HepG2 (cell line): ENCODE results near the gene POU6F2. TPM values are rescaled to one million over a fixed set of nuclear protein-coding genes. Genes with fewer than 3 reads are reported as not detected.

Source experiments
- ATAC-seq: fragments of 200-7000 bp; cut with Tn5 transposase; 3 replicates; pipeline ENCODE4 v1.9.1; 2020; ENCODE audit warnings: mild to moderate bottlenecking, moderate library complexity
- BruUV-seq: library from RNA; stranded (reverse); fragments of 400-500 nt; replicated peaks from 2 replicates; lab custom pipeline; 2021; lab: Mats Ljungman, UMichigan
- CTCF ChIA-PET: fragments of 300-600 bp; formaldehyde crosslinking; extraction: SDS; loops from one replicate; lab custom pipeline; 2021; ENCODE audit warnings: low total read pairs, inconsistent platforms, low intra/inter-chr PET ratio; lab: Yijun Ruan, JAX
- POLR2A ChIA-PET: fragments of 350-600 bp; sonication (Branson Sonifier 250); formaldehyde crosslinking; loops from one replicate; lab custom pipeline; 2020; ENCODE audit warnings: antibody characterized with exemption, inconsistent platforms; lab: Yijun Ruan, JAX
- DNase-seq: peaks from one replicate; pipeline ENCODE4 v3.0.0-alpha.2; 2015; ENCODE audit warnings: low spot score
- FAIRE-seq: peaks from 3 replicates; lab custom pipeline; 2011; peaks lifted over from hg19 to GRCh38; lab: Jason Lieb, UNC
- H2AFZ ChIP-seq: one replicate; pipeline ENCODE4 v1.6.1; 2011; ENCODE audit warnings: low read length, inconsistent platforms
- H3K27ac ChIP-seq: fragments of 300-600 bp; 3 replicates; pipeline ENCODE4 v1.8.0; 2011; ENCODE audit warnings: mixed run types, mild to moderate bottlenecking, mixed read lengths, low read length, inconsistent platforms; ENCODE audit not compliant: insufficient read depth; ENCODE audit errors: extremely low read length
- H3K27me3 ChIP-seq, 2 experiments: fragments of 200-600 bp in 1 of 2; 2 replicates in 1 of 2; 3 replicates in 1 of 2; pipeline versions ENCODE4 v1.6.0 to v1.8.0; 2011; ENCODE audit warnings: low read length in 2 of 2, mild to moderate bottlenecking in 2 of 2, moderate library complexity in 2 of 2, inconsistent platforms in 1 of 2; ENCODE audit not compliant: insufficient read depth in 2 of 2, control insufficient read depth in 1 of 2
- H3K36me3 ChIP-seq, 2 experiments: fragments of 200-600 bp in 1 of 2; replicated peaks in 1 of 2; 2 replicates in 1 of 2; 3 replicates in 1 of 2; pipeline versions ENCODE4 v1.5.1 to v1.8.0; 2011; ENCODE audit warnings: low read length in 2 of 2, inconsistent platforms in 1 of 2; ENCODE audit not compliant: insufficient read depth in 2 of 2, control insufficient read depth in 1 of 2
- H3K4me1 ChIP-seq: 2 replicates; pipeline ENCODE4 v1.5.1; 2012; ENCODE audit warnings: low read length, inconsistent platforms; ENCODE audit not compliant: insufficient read depth
- H3K4me2 ChIP-seq: 2 replicates; pipeline ENCODE4 v1.6.0; 2011; ENCODE audit warnings: low read depth, low read length, inconsistent platforms
- H3K4me3 ChIP-seq, 3 experiments: fragments of 200-600 bp in 1 of 3; sonication (generic), shearing (Covaris generic) in 1 of 3; replicated peaks in 1 of 3; 2 replicates each; pipeline ENCODE4 v1.5.1; 2011 to 2016; ENCODE audit warnings: low read length in 3 of 3, inconsistent platforms in 2 of 3, low read depth in 2 of 3, mild to moderate bottlenecking in 2 of 3, control low read depth in 1 of 3, mixed read lengths in 1 of 3; ENCODE audit not compliant: insufficient read depth in 1 of 3
- H3K79me2 ChIP-seq: one replicate; pipeline ENCODE4 v1.6.1; 2011; ENCODE audit warnings: low read length, inconsistent platforms; ENCODE audit not compliant: insufficient read depth
- H3K9ac ChIP-seq: 2 replicates; pipeline ENCODE4 v1.6.0; 2011; ENCODE audit warnings: mild to moderate bottlenecking, low read depth, low read length, inconsistent platforms; ENCODE audit not compliant: insufficient read depth
- H3K9me3 ChIP-seq: 2 replicates; pipeline ENCODE4 v1.5.1; 2012; ENCODE audit warnings: mild to moderate bottlenecking, low read length
- H4K20me1 ChIP-seq: 2 replicates; pipeline ENCODE4 v1.6.0; 2011; ENCODE audit warnings: inconsistent platforms, mild to moderate bottlenecking, low read length, moderate library complexity; ENCODE audit not compliant: insufficient read depth
- CBX2 ChIP-seq, 2 experiments: fragments of 200-600 bp in 1 of 2; sonication (generic); formaldehyde crosslinking in 1 of 2; IDR thresholded peaks; 2 replicates each; pipeline versions ENCODE4 v1.7.0 to v1.8.1; 2018 to 2022; ENCODE audit warnings: low read depth in 2 of 2, low read length in 1 of 2, mild to moderate bottlenecking in 1 of 2, missing genetic modification reagents in 1 of 2
- ELF1 ChIP-seq: sonication (generic); formaldehyde crosslinking; IDR thresholded peaks from 2 replicates; pipeline ENCODE4 v1.4.0; 2020; ENCODE audit warnings: missing genetic modification reagents
- GABPA ChIP-seq, 2 experiments: IDR thresholded peaks; 2 replicates each; pipeline ENCODE4 v1.6.1; 2011 to 2016; ENCODE audit warnings: low read depth in 2 of 2, low read length in 1 of 2, missing biosample characterization in 1 of 2, missing genetic modification characterization in 1 of 2
- GABPB1 ChIP-seq: IDR thresholded peaks from 2 replicates; pipeline ENCODE4 v1.6.1; 2016; ENCODE audit warnings: mild to moderate bottlenecking, missing genetic modification reagents, moderate library complexity, missing compliant biosample characterization
- MAX ChIP-seq: IDR thresholded peaks from 2 replicates; pipeline ENCODE4 v1.6.1; 2012; ENCODE audit warnings: inconsistent platforms
- UBTF ChIP-seq: sonication (generic); formaldehyde crosslinking; IDR thresholded peaks from 2 replicates; pipeline ENCODE4 v1.4.0; 2020; ENCODE audit warnings: mild to moderate bottlenecking, missing genetic modification reagents
- ZNF143 ChIP-seq: sonication (generic); formaldehyde crosslinking; IDR thresholded peaks from 2 replicates; pipeline ENCODE4 v1.4.0; 2020; ENCODE audit warnings: missing genetic modification reagents
- ZNF430 ChIP-seq: sonication (generic); formaldehyde crosslinking; IDR thresholded peaks from 2 replicates; pipeline ENCODE4 v1.9.0; 2021; ENCODE audit warnings: mild to moderate bottlenecking, missing genetic modification reagents
- ZNF687 ChIP-seq: sonication (generic); formaldehyde crosslinking; IDR thresholded peaks from 2 replicates; pipeline ENCODE4 v1.5.1; 2020; ENCODE audit warnings: mild to moderate bottlenecking, missing genetic modification reagents, moderate library complexity
- WGBS: methylation state at CpG from one replicate; pipeline ENCODE4 v1.1.6; 2017; ENCODE audit warnings: low lambda C conversion rate; 5-methylcytosine and 5-hydroxymethylcytosine counted together
- in situ Hi-C: cut with HindIII; loops from 2 replicates; pipeline ENCODE4 v1.10.0; 2017; ENCODE audit warnings: low pct_unique_long_range_greater_than_20kb; ENCODE audit not compliant: extremely low pct_ligation_motif_present
- intact Hi-C: fragments of 100-400 bp; cut with micrococcal nuclease; formaldehyde crosslinking; loops from one replicate; pipeline ENCODE4 v1.10.0; 2022; ENCODE audit not compliant: unreplicated experiment
- polyA plus RNA-seq, 8 experiments: library from polyadenylated mRNA; depleted of rRNA in 3 of 8; stranded (reverse) in 7 of 8; unstranded in 1 of 8; fragments of >200 nt; fragmentation: Illumina TruSeq in 4 of 8; extraction: Trizol in 4 of 8; gene quantifications; 2 replicates each; pipeline versions ENCODE4 v1.2.1 to v1.2.3, GENCODE V29; 2011 to 2016; ENCODE audit warnings: low read depth in 4 of 8, missing spikeins in 1 of 8, mixed read lengths in 1 of 8; ENCODE audit not compliant: insufficient read depth in 1 of 8
- total RNA-seq, 5 experiments: library from RNA; depleted of rRNA; stranded (reverse); fragments of >200 nt; fragmentation: Illumina TruSeq; extraction: Trizol; gene quantifications; 2 replicates each; pipeline ENCODE4 v1.2.3, GENCODE V29; 2016; ENCODE audit warnings: low read depth in 1 of 5

The POU6F2 gene
- total and polyA plus RNA-seq, 2 of the 13 experiments (the other 11 are each of a cell fraction or from before 2014, with no cell fraction given) = not detected

GRCh38 chr7:39458061-39458745 lies 480.5 kb downstream of the POU6F2 start:
- POLR2A ChIA-PET = no interaction called here
- peaks cover 10% of the 10 kb centered on the region for H3K4me1 ChIP-seq
- FAIRE-seq (no peak), ATAC-seq (peak; percentile 51)
- H3K9ac ChIP-seq = no peak overlapping the region
- intact Hi-C loops = no loop called here
- H3K4me2 ChIP-seq = peak overlapping the region; percentile 86
- H3K27me3 ChIP-seq = peaks cover 0 to 26% of the 10 kb centered on the region in 2 experiments; a peak in 2 of 5 replicates
- no peaks in the 10 kb centered on the region for H3K36me3 ChIP-seq
- peak overlapping the region; percentile 97 for H2AFZ ChIP-seq
- in situ Hi-C loops = no loop called here
- TF ChIP-seq UBTF (CRISPR knock-in tag) (no peak), ZNF430 (CRISPR knock-in tag) (peak; percentile 43; the same call in 1 of the 2 replicates), GABPB1 (CRISPR knock-in tag) (peak; percentile 83), ELF1 (CRISPR knock-in tag) (peak; percentile 69), MAX (peak; percentile 16; the same call in 1 of the 2 replicates), CBX2 (IDR thresholded peaks at IDR 0.05; ENCODE audit: low read depth, low read length) (no peak), CBX2 (CRISPR knock-in tag; IDR thresholded peaks at IDR 0.05; ENCODE audit: low read depth) (no peak), ZNF143 (CRISPR knock-in tag) (peak; percentile 85), GABPA (IDR thresholded peaks at IDR 0.05; ENCODE audit: low read depth, low read length) (0 out of 2 replicates have a peak, but pooled peaks have one; percentile 15), GABPA (CRISPR knock-in tag; IDR thresholded peaks at IDR 0.05; ENCODE audit: low read depth) (peak; percentile 72), ZNF687 (CRISPR knock-in tag) (peak; percentile 31; the same call in 1 of the 2 replicates)
- TF ChIP-seq, all 625 proteins: peak for 7
- Histone ChIP-seq H3K4me3 (peak overlapping the region; percentile 29 to 60 (median 41)), H3K9me3 (no peaks in the 10 kb centered on the region), H4K20me1 (no peaks in the 10 kb centered on the region), H3K27ac (no peak overlapping the region), H3K79me2 (no peaks in the 10 kb centered on the region)
- WGBS = 26% methylated on average over 13 of the region's 15 CpGs
- BruUV-seq = no TSS peak
- CTCF ChIA-PET = no interaction called here
- no peak for DNase-seq
